ENCODE data around the gene MRPL21.

The MRPL21 gene

GRCh38 chr11:68903288-68904247 lies at the start of gene MRPL21, which contains the start of gene IGHMBP2:
Gene MRPL21 (minus strand): TSS chr11:68903832. CDS start chr11:68903810, 22 bp downstream.
Gene IGHMBP2 (plus strand): TSS chr11:68903891. CDS start chr11:68903953, 62 bp downstream.
- H3K4me3 Mint-ChIP-seq = peak within 1 kb of the TSS; percentile 96
- H3K27ac Mint-ChIP-seq = peak within 1 kb of the TSS; percentile 92
- peaks cover 33% of the 10 kb centered on the region for H3K4me1 Mint-ChIP-seq (ENCODE audit: low read depth)
- H3K36me3 Mint-ChIP-seq (ENCODE audit: low read depth) = peaks cover 35% of the 10 kb centered on the region
- no peaks in the 10 kb centered on the region for H3K9me3 Mint-ChIP-seq
- no peaks in the 10 kb centered on the region for H3K27me3 Mint-ChIP-seq

GRCh38 chr11:68950762-68951161 lies 47.1 kb upstream of the MRPL21 start:
- no peaks in the 10 kb centered on the region for H3K27me3 Mint-ChIP-seq
- H3K4me3 Mint-ChIP-seq = no peak overlapping the region
- H3K36me3 Mint-ChIP-seq (ENCODE audit: low read depth) = no peaks in the 10 kb centered on the region
- no peaks in the 10 kb centered on the region for H3K9me3 Mint-ChIP-seq
- H3K27ac Mint-ChIP-seq = no peak overlapping the region
- peaks cover 14% of the 10 kb centered on the region for H3K4me1 Mint-ChIP-seq (ENCODE audit: low read depth)

GRCh38 chr11:68950270-68950669 lies 46.6 kb upstream of the MRPL21 start:
- Mint-ChIP-seq H3K4me1 (ENCODE audit: low read depth) (peaks cover 17% of the 10 kb centered on the region), H3K36me3 (ENCODE audit: low read depth) (no peaks in the 10 kb centered on the region), H3K4me3 (no peak overlapping the region), H3K27ac (no peak overlapping the region), H3K27me3 (no peaks in the 10 kb centered on the region), H3K9me3 (no peaks in the 10 kb centered on the region)

GRCh38 chr11:68948935-68949334 lies 45.3 kb upstream of the MRPL21 start:
- Mint-ChIP-seq H3K9me3 (no peaks in the 10 kb centered on the region), H3K36me3 (ENCODE audit: low read depth) (no peaks in the 10 kb centered on the region), H3K4me3 (no peak overlapping the region), H3K27ac (no peak overlapping the region), H3K4me1 (ENCODE audit: low read depth) (peaks cover 15% of the 10 kb centered on the region), H3K27me3 (no peaks in the 10 kb centered on the region)

- Mint-ChIP-seq H3K27me3 (no peaks in the 10 kb centered on the region), H3K36me3 (ENCODE audit: low read depth) (no peaks in the 10 kb centered on the region), H3K4me1 (ENCODE audit: low read depth) (peaks cover 15% of the 10 kb centered on the region), H3K4me3 (no peak overlapping the region), H3K9me3 (no peaks in the 10 kb centered on the region), H3K27ac (no peak overlapping the region)
Observed at GRCh38 chr11:68948496-68948895, 44.9 kb upstream of the MRPL21 start.

GRCh38 chr11:68947151-68947550 lies 43.5 kb upstream of the MRPL21 start:
- Mint-ChIP-seq H3K27ac (no peak overlapping the region), H3K9me3 (no peaks in the 10 kb centered on the region), H3K27me3 (no peaks in the 10 kb centered on the region), H3K4me1 (ENCODE audit: low read depth) (peaks cover 15% of the 10 kb centered on the region), H3K4me3 (no peak overlapping the region), H3K36me3 (ENCODE audit: low read depth) (no peaks in the 10 kb centered on the region)

- no peaks in the 10 kb centered on the region for H3K27me3 Mint-ChIP-seq
- H3K36me3 Mint-ChIP-seq (ENCODE audit: low read depth) = no peaks in the 10 kb centered on the region
- peaks cover 15% of the 10 kb centered on the region for H3K4me1 Mint-ChIP-seq (ENCODE audit: low read depth)
- no peak overlapping the region for H3K4me3 Mint-ChIP-seq
- no peaks in the 10 kb centered on the region for H3K9me3 Mint-ChIP-seq
- H3K27ac Mint-ChIP-seq = no peak overlapping the region
Observed at GRCh38 chr11:68946416-68947090, 42.9 kb upstream of the MRPL21 start.

GRCh38 chr11:68942751-68943271 lies 39.2 kb upstream of the MRPL21 start:
- no peaks in the 10 kb centered on the region for H3K9me3 Mint-ChIP-seq
- no peaks in the 10 kb centered on the region for H3K36me3 Mint-ChIP-seq (ENCODE audit: low read depth)
- H3K27me3 Mint-ChIP-seq = no peaks in the 10 kb centered on the region
- H3K27ac Mint-ChIP-seq = no peak overlapping the region
- H3K4me1 Mint-ChIP-seq (ENCODE audit: low read depth) = peaks cover 12% of the 10 kb centered on the region
- H3K4me3 Mint-ChIP-seq = no peak overlapping the region

GRCh38 chr11:68942095-68942620 lies 38.5 kb upstream of the MRPL21 start:
- H3K4me3 Mint-ChIP-seq = no peak overlapping the region
- H3K27me3 Mint-ChIP-seq = no peaks in the 10 kb centered on the region
- no peak overlapping the region for H3K27ac Mint-ChIP-seq
- no peaks in the 10 kb centered on the region for H3K36me3 Mint-ChIP-seq (ENCODE audit: low read depth)
- peaks cover 11% of the 10 kb centered on the region for H3K4me1 Mint-ChIP-seq (ENCODE audit: low read depth)
- no peaks in the 10 kb centered on the region for H3K9me3 Mint-ChIP-seq

GRCh38 chr11:68941324-68942094 lies 37.9 kb upstream of the MRPL21 start:
- no peak overlapping the region for H3K27ac Mint-ChIP-seq
- H3K9me3 Mint-ChIP-seq = no peaks in the 10 kb centered on the region
- no peak overlapping the region for H3K4me3 Mint-ChIP-seq
- H3K4me1 Mint-ChIP-seq (ENCODE audit: low read depth) = peaks cover 11% of the 10 kb centered on the region
- H3K27me3 Mint-ChIP-seq = no peaks in the 10 kb centered on the region
- H3K36me3 Mint-ChIP-seq (ENCODE audit: low read depth) = no peaks in the 10 kb centered on the region

- H3K9me3 Mint-ChIP-seq = no peaks in the 10 kb centered on the region
- H3K27me3 Mint-ChIP-seq = no peaks in the 10 kb centered on the region
- no peak overlapping the region for H3K27ac Mint-ChIP-seq
- H3K36me3 Mint-ChIP-seq (ENCODE audit: low read depth) = no peaks in the 10 kb centered on the region
- H3K4me1 Mint-ChIP-seq (ENCODE audit: low read depth) = peaks cover 5% of the 10 kb centered on the region
- no peak overlapping the region for H3K4me3 Mint-ChIP-seq
Observed at GRCh38 chr11:68940651-68941323, 37.2 kb upstream of the MRPL21 start.

- H3K4me1 Mint-ChIP-seq (ENCODE audit: low read depth) = no peaks in the 10 kb centered on the region
- H3K27me3 Mint-ChIP-seq = no peaks in the 10 kb centered on the region
- H3K4me3 Mint-ChIP-seq = no peak overlapping the region
- no peaks in the 10 kb centered on the region for H3K36me3 Mint-ChIP-seq (ENCODE audit: low read depth)
- no peaks in the 10 kb centered on the region for H3K9me3 Mint-ChIP-seq
- H3K27ac Mint-ChIP-seq = no peak overlapping the region
Observed at GRCh38 chr11:68939583-68940555, 36.2 kb upstream of the MRPL21 start.
